ENCODE results near the gene SESN2.

GRCh38 chr1:28246427-28246832 is 12.9 kb upstream of the SESN2 start:
- TF ChIP-seq EZH2 (IDR thresholded peaks at IDR 0.05; ENCODE audit: borderline replicate concordance, insufficient read depth, low read depth, low read length, poor library complexity, severe bottlenecking) (no peak), CTCF (IDR thresholded peaks at IDR 0.05) (no peak)
